Karpas-422 (cell line): ENCODE data around the gene ACSS1. TPM values are rescaled to one million over a fixed set of nuclear protein-coding genes. Genes with fewer than 3 reads are reported as not detected.

Experiments
- DNase-seq: peaks from one replicate; pipeline ENCODE4 v3.0.0-alpha.2; 2015
- H2AFZ ChIP-seq: fragments of 200-600 bp; sonication (generic); 2 replicates; pipeline ENCODE4 v1.6.1; 2014; ENCODE audit warnings: antibody characterized with exemption, low read length, mixed read lengths
- H3K27ac ChIP-seq: fragments of 200-600 bp; sonication (generic); 2 replicates; pipeline ENCODE4 v1.5.1; 2014; ENCODE audit warnings: mild to moderate bottlenecking, low read length, moderate library complexity
- H3K27me3 ChIP-seq: fragments of 200-600 bp; sonication (generic); 2 replicates; pipeline ENCODE4 v1.6.1; 2014; ENCODE audit warnings: low read length, mixed read lengths
- H3K36me3 ChIP-seq: fragments of 200-600 bp; sonication (generic); 2 replicates; pipeline ENCODE4 v1.6.1; 2014; ENCODE audit warnings: low read length, mixed read lengths; ENCODE audit not compliant: insufficient read depth
- H3K4me1 ChIP-seq: fragments of 200-600 bp; sonication (generic); 2 replicates; pipeline ENCODE4 v1.6.1; 2014; ENCODE audit warnings: mild to moderate bottlenecking, low read length, mixed read lengths
- H3K4me2 ChIP-seq: fragments of 200-600 bp; sonication (generic); 2 replicates; pipeline ENCODE4 v1.6.1; 2014; ENCODE audit warnings: low read length, low read depth, mild to moderate bottlenecking; ENCODE audit not compliant: poor library complexity, severe bottlenecking
- H3K4me3 ChIP-seq: fragments of 200-600 bp; sonication (generic); 2 replicates; pipeline ENCODE4 v1.5.1; 2014; ENCODE audit warnings: mild to moderate bottlenecking, antibody characterized with exemption, low read length, mixed read lengths
- H3K79me2 ChIP-seq: fragments of 200-600 bp; sonication (generic); 2 replicates; pipeline ENCODE4 v1.6.1; 2014; ENCODE audit warnings: mild to moderate bottlenecking, low read length, mixed read lengths
- H3K9ac ChIP-seq: fragments of 200-600 bp; sonication (generic); 2 replicates; pipeline ENCODE4 v1.6.0; 2014; ENCODE audit warnings: low read length
- H3K9me2 ChIP-seq: fragments of 200-600 bp; sonication (generic), shearing (Covaris generic); replicated peaks from 2 replicates; pipeline ENCODE4 v1.6.0; 2014; ENCODE audit warnings: mild to moderate bottlenecking, low read length, moderate library complexity; ENCODE audit not compliant: insufficient read depth
- H3K9me3 ChIP-seq: fragments of 300-700, 200-600 bp; sonication (generic); 2 replicates; pipeline ENCODE4 v1.6.1; 2014; ENCODE audit warnings: low read length, mixed read lengths
- H4K20me1 ChIP-seq: fragments of 200-600 bp; sonication (generic); 2 replicates; pipeline ENCODE4 v1.6.1; 2014; ENCODE audit warnings: mild to moderate bottlenecking, antibody characterized with exemption, low read length, low read depth; ENCODE audit not compliant: insufficient read depth
- total RNA-seq: library from RNA; depleted of rRNA; stranded (reverse); fragments of >200 nt; shearing (Covaris generic); gene quantifications from 2 replicates; pipeline ENCODE4 v1.2.3, GENCODE V29; 2014; ENCODE audit warnings: low replicate concordance

The ACSS1 gene
- total RNA-seq, 1 experiment from 2014 or later = 2.3 TPM

DNA sequence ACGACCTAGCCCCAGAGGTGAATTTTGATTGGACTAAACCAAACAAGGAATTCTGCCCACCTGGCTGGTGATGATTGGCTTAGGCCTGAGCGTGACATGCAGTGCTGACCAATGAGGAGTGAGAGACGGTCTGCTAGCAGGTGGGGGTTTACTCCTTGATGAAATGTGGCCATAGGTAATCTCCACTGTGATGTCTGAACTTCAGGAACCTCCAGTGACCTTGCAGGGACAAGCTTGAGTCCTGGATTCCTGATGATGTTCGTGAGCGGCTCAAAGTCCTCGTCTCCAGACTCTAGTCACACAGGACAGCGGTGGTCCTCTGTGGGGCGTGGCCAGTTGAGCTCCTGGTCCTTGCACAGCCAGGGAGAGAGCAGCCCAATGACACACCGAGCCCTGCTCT is 15.6 kb upstream of the ACSS1 start:
- H3K9me2 ChIP-seq = no peaks in the 10 kb centered on the region

DNA sequence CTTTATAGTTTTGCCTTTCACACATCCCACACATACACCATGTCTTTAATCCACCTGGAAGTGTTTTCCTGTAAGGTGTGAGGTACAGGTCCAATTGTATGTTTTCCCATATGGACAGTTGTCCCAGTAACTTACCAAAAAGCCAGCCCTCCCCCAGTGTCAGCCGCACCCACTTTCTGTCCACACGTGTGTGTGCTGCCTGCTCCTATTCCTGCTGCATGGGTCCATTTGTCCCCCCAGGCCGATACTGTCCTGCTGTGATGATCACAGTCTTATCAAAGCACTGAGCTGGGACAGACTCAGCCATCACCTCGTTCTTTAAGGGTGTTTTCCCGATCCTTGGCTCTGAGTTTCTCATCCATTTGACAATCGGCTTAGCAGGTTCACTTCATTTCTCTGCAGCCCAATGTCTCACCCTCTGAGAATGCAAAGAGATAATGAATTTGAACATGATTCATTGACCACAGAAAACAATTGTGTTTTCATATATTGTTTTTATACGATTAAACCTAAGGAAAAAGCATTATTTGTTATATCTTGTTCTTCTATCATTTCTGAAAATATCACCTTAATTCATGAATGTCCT is 14.4 kb upstream of the ACSS1 start:
- Histone ChIP-seq H2AFZ (no peak overlapping the region), H3K9me2 (no peaks in the 10 kb centered on the region), H3K9me3 (no peaks in the 10 kb centered on the region), H3K79me2 (no peaks in the 10 kb centered on the region), H3K27me3 (no peaks in the 10 kb centered on the region), H3K4me3 (no peak overlapping the region), H4K20me1 (no peaks in the 10 kb centered on the region), H3K4me2 (no peak overlapping the region), H3K27ac (no peak overlapping the region), H3K9ac (no peak overlapping the region), H3K36me3 (no peaks in the 10 kb centered on the region), H3K4me1 (0 out of 2 replicates have a peak, but pooled peaks cover 2% of the 10 kb centered on the region)
- no peak for DNase-seq

More for the DNA sequence above, 15.6 kb upstream of the ACSS1 start:
- no peak for DNase-seq
- Histone ChIP-seq H3K36me3 (no peaks in the 10 kb centered on the region), H2AFZ (no peak overlapping the region), H3K9me3 (no peaks in the 10 kb centered on the region), H3K27ac (no peak overlapping the region), H3K4me1 (0 out of 2 replicates have a peak, but pooled peaks cover 2% of the 10 kb centered on the region), H3K9ac (no peak overlapping the region), H3K27me3 (no peaks in the 10 kb centered on the region), H3K4me3 (no peak overlapping the region), H3K79me2 (no peaks in the 10 kb centered on the region), H3K4me2 (no peak overlapping the region), H4K20me1 (no peaks in the 10 kb centered on the region)

DNA sequence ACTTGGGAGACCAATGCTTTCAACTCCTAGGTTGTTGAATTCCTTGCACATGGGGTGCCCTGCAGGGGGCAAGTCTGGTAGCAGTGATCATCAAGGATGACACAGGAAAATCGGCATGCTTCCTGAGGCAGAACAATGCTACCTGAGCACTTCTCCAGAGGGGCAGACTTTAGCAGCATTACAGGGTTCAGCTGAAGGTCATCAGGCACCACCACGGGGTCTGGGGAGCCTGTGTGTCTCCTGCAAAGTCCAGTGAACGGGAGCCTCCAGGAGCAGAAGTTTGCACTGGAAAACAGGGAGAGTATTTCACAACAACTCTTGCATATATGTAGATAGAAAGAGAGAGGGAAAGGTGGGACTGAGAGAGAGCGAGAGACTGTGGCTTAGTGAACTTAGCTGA is 13.8 kb upstream of the ACSS1 start:
- Histone ChIP-seq H3K4me3 (no peak overlapping the region), H3K27me3 (no peaks in the 10 kb centered on the region), H3K9me2 (no peaks in the 10 kb centered on the region), H3K27ac (no peak overlapping the region), H3K9me3 (no peaks in the 10 kb centered on the region), H4K20me1 (no peaks in the 10 kb centered on the region), H3K9ac (no peak overlapping the region), H3K79me2 (no peaks in the 10 kb centered on the region), H3K4me2 (no peak overlapping the region), H2AFZ (no peak overlapping the region), H3K36me3 (no peaks in the 10 kb centered on the region), H3K4me1 (0 out of 2 replicates have a peak, but pooled peaks cover 2% of the 10 kb centered on the region)
- no peak for DNase-seq

DNA sequence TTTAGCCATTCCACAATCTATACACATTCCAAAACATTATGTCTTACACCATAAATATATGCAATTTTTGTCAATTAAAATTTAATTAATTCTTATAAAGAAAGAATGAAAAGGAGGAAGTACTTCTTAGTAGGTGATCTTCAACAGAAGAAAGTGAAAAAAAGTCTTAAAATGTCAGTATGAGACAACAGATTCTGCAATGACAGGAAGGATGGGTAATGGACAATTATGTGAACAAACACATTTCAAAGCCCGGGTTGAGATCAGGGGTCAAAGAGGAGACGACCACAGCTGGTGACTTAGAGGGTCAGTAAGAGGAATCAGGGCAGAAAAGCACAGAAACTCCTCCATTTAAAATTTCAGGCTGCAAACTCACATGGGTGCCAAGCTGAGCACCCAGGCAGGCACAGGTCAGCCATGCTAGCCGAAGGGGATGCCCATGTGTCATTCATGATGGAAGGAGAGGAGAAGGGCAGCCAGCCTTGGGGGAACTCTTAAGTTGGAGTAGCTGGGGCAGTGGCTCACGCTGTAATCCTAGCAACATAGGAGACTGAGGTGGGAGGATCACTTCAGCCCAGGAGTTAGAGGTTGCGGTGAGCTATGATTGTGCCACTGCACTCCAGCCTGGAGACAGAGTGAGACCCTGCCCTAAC is 13.0 kb upstream of the ACSS1 start:
- Histone ChIP-seq H3K36me3 (no peaks in the 10 kb centered on the region), H3K4me3 (no peak overlapping the region), H3K9ac (no peak overlapping the region), H3K4me2 (no peak overlapping the region), H3K27me3 (no peaks in the 10 kb centered on the region), H3K9me2 (no peaks in the 10 kb centered on the region), H3K79me2 (no peaks in the 10 kb centered on the region), H2AFZ (no peak overlapping the region), H3K27ac (no peak overlapping the region), H4K20me1 (no peaks in the 10 kb centered on the region), H3K4me1 (peaks cover 3% of the 10 kb centered on the region; the same call in 1 of the 2 replicates), H3K9me3 (no peaks in the 10 kb centered on the region)
- no peak for DNase-seq

DNA sequence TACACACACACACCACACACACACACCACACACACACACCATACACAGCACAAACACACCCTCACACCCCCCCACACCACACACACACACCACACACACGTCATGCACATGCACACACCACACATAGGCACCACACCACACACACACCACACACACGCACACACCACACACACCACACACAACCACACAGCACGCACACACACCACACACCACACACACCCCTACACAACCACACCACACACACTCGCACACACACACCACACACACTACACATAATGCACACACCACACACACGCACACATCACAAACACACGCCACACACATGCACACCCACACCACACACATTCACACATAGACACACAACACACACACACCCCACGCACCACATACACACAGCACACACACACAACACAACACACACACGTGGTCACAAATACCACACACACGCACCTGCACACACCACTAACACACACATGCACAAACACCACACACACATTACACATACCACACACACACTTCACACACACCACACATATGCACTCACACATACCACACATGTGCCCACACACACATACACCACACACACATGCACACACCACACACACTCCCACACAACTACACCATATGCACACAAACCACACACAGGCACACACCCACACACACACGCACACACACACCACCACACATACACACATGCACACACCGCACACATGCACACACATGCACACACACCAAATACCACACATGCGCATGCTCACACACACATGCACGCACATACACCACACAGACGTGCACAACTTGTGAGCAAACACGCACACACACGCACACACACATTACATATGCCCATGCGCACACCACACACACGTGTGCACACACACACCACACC is 9.4 kb upstream of the ACSS1 start:
- Histone ChIP-seq H2AFZ (no peak overlapping the region), H3K4me3 (no peak overlapping the region), H3K27ac (no peak overlapping the region), H3K36me3 (no peaks in the 10 kb centered on the region), H3K9me2 (no peaks in the 10 kb centered on the region), H3K9ac (no peak overlapping the region), H4K20me1 (no peaks in the 10 kb centered on the region), H3K4me2 (no peak overlapping the region), H3K4me1 (peaks cover 11% of the 10 kb centered on the region), H3K79me2 (no peaks in the 10 kb centered on the region), H3K27me3 (no peaks in the 10 kb centered on the region), H3K9me3 (no peaks in the 10 kb centered on the region)
- DNase-seq = no peak

DNA sequence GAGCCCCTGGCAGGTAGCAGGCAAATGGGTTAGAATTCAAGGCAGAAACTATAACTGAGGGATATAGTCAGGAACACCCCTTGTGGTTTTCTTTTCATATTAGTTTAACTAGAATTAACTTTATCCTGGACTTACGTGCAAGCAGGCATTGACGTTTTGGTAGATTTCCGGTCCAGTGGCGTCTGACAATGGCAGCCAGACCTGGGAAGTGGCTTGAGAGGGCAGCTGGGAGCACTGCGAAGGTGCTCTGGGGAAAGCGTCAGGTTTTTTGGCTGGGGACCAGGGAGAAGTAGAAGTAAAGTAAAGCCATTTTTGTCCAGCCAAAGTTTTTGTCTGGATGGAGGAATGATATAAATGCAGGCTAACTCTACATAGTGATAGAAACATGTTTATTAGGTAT is 8.4 kb upstream of the ACSS1 start:
- Histone ChIP-seq H3K9me2 (no peaks in the 10 kb centered on the region), H3K27me3 (no peaks in the 10 kb centered on the region), H3K27ac (no peak overlapping the region), H3K4me3 (no peak overlapping the region), H3K4me1 (peaks cover 8% of the 10 kb centered on the region), H4K20me1 (no peaks in the 10 kb centered on the region), H3K4me2 (no peak overlapping the region), H2AFZ (no peak overlapping the region), H3K36me3 (no peaks in the 10 kb centered on the region), H3K9me3 (no peaks in the 10 kb centered on the region), H3K79me2 (no peaks in the 10 kb centered on the region), H3K9ac (no peak overlapping the region)
- DNase-seq = no peak

DNA sequence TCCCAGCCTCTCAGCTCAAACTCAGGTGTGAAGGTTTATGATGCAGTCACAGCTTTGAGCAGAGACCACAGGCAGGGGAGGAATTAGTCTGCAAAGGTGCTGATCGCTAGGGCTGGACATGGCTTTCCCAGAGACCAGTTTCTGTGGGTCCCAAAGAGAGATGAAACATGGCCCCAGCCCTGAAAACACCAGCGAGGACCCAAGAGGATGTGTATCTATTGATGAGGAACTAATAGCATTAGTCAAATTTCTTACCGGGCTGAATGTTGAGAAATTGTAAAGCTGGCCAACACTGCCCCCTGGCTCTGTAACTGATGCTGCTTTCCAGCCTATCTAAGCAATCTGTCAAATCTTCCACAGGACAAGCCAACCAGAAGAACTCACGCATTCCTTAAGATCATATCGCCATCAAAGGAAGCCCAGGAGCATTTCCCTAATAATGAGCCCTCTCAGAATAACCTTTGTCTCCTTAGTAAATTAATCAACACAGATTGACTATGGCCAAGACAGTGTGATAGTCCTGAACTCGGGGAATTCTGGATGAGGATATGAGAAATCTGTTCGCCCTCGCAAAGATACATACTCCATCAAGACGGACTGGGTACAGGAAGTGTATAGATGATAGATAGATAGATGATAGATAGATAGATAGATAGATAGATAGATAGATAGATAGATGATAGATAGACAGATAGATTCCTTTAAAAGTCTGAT is 7.8 kb upstream of the ACSS1 start:
- peaks cover 8% of the 10 kb centered on the region for H3K4me1 ChIP-seq
- no peaks in the 10 kb centered on the region for H3K27me3 ChIP-seq
- no peaks in the 10 kb centered on the region for H3K36me3 ChIP-seq
- H2AFZ ChIP-seq = no peak overlapping the region
- no peak overlapping the region for H3K4me2 ChIP-seq
- H3K9me2 ChIP-seq = no peaks in the 10 kb centered on the region
- H3K9ac ChIP-seq = no peak overlapping the region
- H3K4me3 ChIP-seq = no peak overlapping the region; the same call in 1 of the 2 replicates
- H4K20me1 ChIP-seq = no peaks in the 10 kb centered on the region
- peak; percentile 91 for DNase-seq
- no peaks in the 10 kb centered on the region for H3K79me2 ChIP-seq
- no peaks in the 10 kb centered on the region for H3K9me3 ChIP-seq
- H3K27ac ChIP-seq = no peak overlapping the region
